Neural progenitor cell (in vitro differentiated cells): ENCODE data around the gene BDH2. TPM values are rescaled to one million over a fixed set of nuclear protein-coding genes. Genes with fewer than 3 reads are reported as not detected.

Experiments used
- DNase-seq: peaks from one replicate; pipeline ENCODE4 v3.0.0-alpha.2; 2016; ENCODE audit warnings: low spot score
- H2AFZ ChIP-seq: fragments of 200-600 bp; sonication (generic); replicated peaks from 2 replicates; pipeline ENCODE4 v1.6.1; 2016; ENCODE audit warnings: antibody characterized with exemption
- H3F3A ChIP-seq: fragments of 200-600 bp; sonication (generic); 2 replicates; pipeline ENCODE4 v1.6.1; 2016; ENCODE audit warnings: antibody characterized with exemption, low read depth
- H3K27ac ChIP-seq: fragments of 200-600 bp; sonication (generic); 2 replicates; pipeline ENCODE4 v1.5.1; 2016; ENCODE audit warnings: mild to moderate bottlenecking
- H3K27me3 ChIP-seq: fragments of 200-600 bp; sonication (generic); 2 replicates; pipeline ENCODE4 v1.6.1; 2016; ENCODE audit warnings: mild to moderate bottlenecking, moderate library complexity
- H3K36me3 ChIP-seq: fragments of 200-600 bp; sonication (generic); 2 replicates; pipeline ENCODE4 v1.5.1; 2016
- H3K4me1 ChIP-seq: fragments of 200-600 bp; sonication (generic); 2 replicates; pipeline ENCODE4 v1.6.1; 2016; ENCODE audit warnings: mixed run types
- H3K4me2 ChIP-seq: fragments of 200-600 bp; sonication (generic); 2 replicates; pipeline ENCODE4 v1.6.1; 2016
- H3K4me3 ChIP-seq: fragments of 200-600 bp; sonication (generic); 2 replicates; pipeline ENCODE4 v1.5.1; 2016
- H3K79me2 ChIP-seq: fragments of 200-600 bp; sonication (generic); 2 replicates; pipeline ENCODE4 v1.6.1; 2016; ENCODE audit warnings: low read depth
- H3K9ac ChIP-seq: fragments of 200-600 bp; sonication (generic); 2 replicates; pipeline ENCODE4 v1.6.1; 2016
- H3K9me3 ChIP-seq: fragments of 200-600 bp; sonication (generic); 2 replicates; pipeline ENCODE4 v1.5.1; 2016; ENCODE audit warnings: low read depth
- H4K20me1 ChIP-seq: fragments of 200-600 bp; sonication (generic); 2 replicates; pipeline ENCODE4 v1.6.1; 2016; ENCODE audit warnings: low read depth
- H3K27ac Mint-ChIP-seq: 3 replicates; pipeline ENCODE4 v1.8.0; 2021; ENCODE audit warnings: mixed read lengths
- H3K27me3 Mint-ChIP-seq: 2 replicates; pipeline ENCODE4 v1.8.0; 2022; ENCODE audit warnings: low read depth, mild to moderate bottlenecking, inconsistent platforms, moderate library complexity, mixed read lengths; ENCODE audit not compliant: insufficient read depth
- H3K36me3 Mint-ChIP-seq: 3 replicates; pipeline ENCODE4 v1.8.0; 2021; ENCODE audit warnings: mixed read lengths
- H3K4me1 Mint-ChIP-seq: 3 replicates; pipeline ENCODE4 v1.8.0; 2021; ENCODE audit warnings: mixed read lengths
- H3K4me3 Mint-ChIP-seq: 3 replicates; pipeline ENCODE4 v1.8.0; 2021; ENCODE audit warnings: mild to moderate bottlenecking, moderate library complexity, mixed read lengths
- H3K9me3 Mint-ChIP-seq: 3 replicates; pipeline ENCODE4 v1.8.0; 2020; ENCODE audit warnings: mixed read lengths
- CTCF ChIP-seq: fragments of 200-600 bp; sonication (generic); IDR thresholded peaks from 2 replicates; pipeline ENCODE4 v1.5.1; 2017; ENCODE audit warnings: antibody characterized with exemption, mild to moderate bottlenecking
- EZH2 ChIP-seq: fragments of 200-600 bp; sonication (generic); IDR thresholded peaks from 2 replicates; pipeline ENCODE4 v1.6.1; 2017; ENCODE audit warnings: antibody characterized with exemption, mild to moderate bottlenecking, moderate library complexity
- EZH2phosphoT487 ChIP-seq: fragments of 200-600 bp; sonication (generic); IDR thresholded peaks from 2 replicates; pipeline ENCODE4 v1.6.1; 2017; ENCODE audit warnings: antibody characterized with exemption
- total RNA-seq: library from RNA; depleted of rRNA; stranded (reverse); fragments of >200 nt; gene quantifications from 2 replicates; pipeline ENCODE4 v1.2.3, GENCODE V29; 2015; ENCODE audit warnings: low replicate concordance

Gene BDH2
- total RNA-seq, 1 donor from 2014 or later, result 95.3 TPM

GRCh38 chr4:103073792-103074438, 25.7 kb downstream of the BDH2 start:
- peaks cover 15% of the 10 kb centered on the region for H3K4me1 ChIP-seq
- Mint-ChIP-seq H3K4me1 (peaks cover 13% of the 10 kb centered on the region), H3K27ac (no peak overlapping the region), H3K9me3 (peaks cover 2% of the 10 kb centered on the region), H3K4me3 (no peak overlapping the region), H3K36me3 (peaks cover 3% of the 10 kb centered on the region), H3K27me3 (no peaks in the 10 kb centered on the region)
- DNase-seq, result no peak
- no peak overlapping the region for H3K27ac ChIP-seq
- no peaks in the 10 kb centered on the region for H3K9me3 ChIP-seq
- H3K4me2 ChIP-seq, result no peak overlapping the region
- H4K20me1 ChIP-seq, result no peaks in the 10 kb centered on the region
- TF ChIP-seq EZH2phosphoT487 (no peak), EZH2 (no peak), CTCF (no peak)
- no peak overlapping the region for H2AFZ ChIP-seq
- H3K36me3 ChIP-seq, result no peaks in the 10 kb centered on the region
- H3K4me3 ChIP-seq, result no peak overlapping the region
- H3K27me3 ChIP-seq, result peaks cover 32% of the 10 kb centered on the region
- peaks cover 16% of the 10 kb centered on the region for H3F3A ChIP-seq
- H3K79me2 ChIP-seq, result no peaks in the 10 kb centered on the region
- H3K9ac ChIP-seq, result no peak overlapping the region

- Histone ChIP-seq H3K9me3 (no peaks in the 10 kb centered on the region), H4K20me1 (no peaks in the 10 kb centered on the region), H3K4me1 (no peaks in the 10 kb centered on the region), H3K27ac (no peak overlapping the region), H3K9ac (no peak overlapping the region), H2AFZ (no peak overlapping the region), H3F3A (no peaks in the 10 kb centered on the region), H3K27me3 (no peaks in the 10 kb centered on the region), H3K36me3 (no peaks in the 10 kb centered on the region), H3K4me2 (no peak overlapping the region), H3K79me2 (no peaks in the 10 kb centered on the region), H3K4me3 (no peak overlapping the region)
- H3K27me3 Mint-ChIP-seq, result no peaks in the 10 kb centered on the region
- H3K36me3 Mint-ChIP-seq, result no peaks in the 10 kb centered on the region
- no peak for DNase-seq
- TF ChIP-seq EZH2, result no peak
- TF ChIP-seq EZH2phosphoT487, result no peak
- no peak for TF ChIP-seq CTCF
- H3K4me3 Mint-ChIP-seq, result no peak overlapping the region
- no peaks in the 10 kb centered on the region for H3K4me1 Mint-ChIP-seq
- peaks cover 2% of the 10 kb centered on the region for H3K9me3 Mint-ChIP-seq
- H3K27ac Mint-ChIP-seq, result no peak overlapping the region
Measured at GRCh38 chr4:103067841-103068547, 31.6 kb downstream of the BDH2 start.

GRCh38 chr4:103060453-103061148, 39.0 kb downstream of the BDH2 start:
- H3K27ac Mint-ChIP-seq, result no peak overlapping the region
- no peaks in the 10 kb centered on the region for H3K36me3 ChIP-seq
- no peaks in the 10 kb centered on the region for H4K20me1 ChIP-seq
- H3K27me3 ChIP-seq, result no peaks in the 10 kb centered on the region
- H3K4me3 Mint-ChIP-seq, result no peak overlapping the region
- H3K4me2 ChIP-seq, result no peak overlapping the region
- H3K36me3 Mint-ChIP-seq, result no peaks in the 10 kb centered on the region
- no peaks in the 10 kb centered on the region for H3K4me1 Mint-ChIP-seq
- no peaks in the 10 kb centered on the region for H3K9me3 ChIP-seq
- H2AFZ ChIP-seq, result no peak overlapping the region
- no peaks in the 10 kb centered on the region for H3K79me2 ChIP-seq
- no peaks in the 10 kb centered on the region for H3K9me3 Mint-ChIP-seq
- no peak for DNase-seq
- H3K9ac ChIP-seq, result no peak overlapping the region
- H3K4me3 ChIP-seq, result no peak overlapping the region
- no peak for TF ChIP-seq CTCF
- H3K27ac ChIP-seq, result no peak overlapping the region
- no peaks in the 10 kb centered on the region for H3K4me1 ChIP-seq
- H3K27me3 Mint-ChIP-seq, result no peaks in the 10 kb centered on the region
- no peaks in the 10 kb centered on the region for H3F3A ChIP-seq
